ENCODE results near the gene C1orf146. TPM values are rescaled to one million over a fixed set of nuclear protein-coding genes. Genes with fewer than 3 reads are reported as not detected.
"Not testable (repeated sequence)": the region's sequence is repeated elsewhere in the genome, so short reads cannot be mapped to it uniquely, and the experiment has no call there.

The C1orf146 gene
- total RNA-seq, 4 donors from 2014 or later, result not detected

GRCh38 chr1:92228401-92228800, 10.7 kb downstream of the C1orf146 start:
- no peaks in the 10 kb centered on the region for H3K9me3 ChIP-seq
- H3K27me3 ChIP-seq, result no peaks in the 10 kb centered on the region
- H3K4me3 ChIP-seq, result no peak overlapping the region
- 67 to 75% methylated on average over 3 of the region's 3 CpGs for WGBS, 2 donors
- TF ChIP-seq CTCF (IDR thresholded peaks at IDR 0.05) (no peak), POLR2A (IDR thresholded peaks at IDR 0.05) (no peak)
- no peaks in the 10 kb centered on the region for H3K36me3 ChIP-seq
- no peak overlapping the region for H3K27ac ChIP-seq
- H3K4me1 ChIP-seq, result no peaks in the 10 kb centered on the region
- DNase-seq (ENCODE audit: low spot score in 2 of 2), result no peak

- no peaks in the 10 kb centered on the region for H3K27me3 ChIP-seq
- H3K27ac ChIP-seq, result no peak overlapping the region
- no peak for DNase-seq (ENCODE audit: low spot score in 2 of 2)
- TF ChIP-seq EP300 (IDR thresholded peaks at IDR 0.05), result no peak
- no peak for TF ChIP-seq CTCF (IDR thresholded peaks at IDR 0.05)
- no peak for TF ChIP-seq POLR2A (IDR thresholded peaks at IDR 0.05)
- no peaks in the 10 kb centered on the region for H3K9me3 ChIP-seq
- no peaks in the 10 kb centered on the region for H3K4me1 ChIP-seq
- no peaks in the 10 kb centered on the region for H3K36me3 ChIP-seq
- WGBS, 2 donors, result 83 to 93% methylated on average over 1 of the region's 1 CpG
- H3K4me3 ChIP-seq, result no peak overlapping the region
Measured at GRCh38 chr1:92230736-92231135, 13.0 kb downstream of the C1orf146 start.

GRCh38 chr1:92240034-92240433, 22.3 kb downstream of the C1orf146 start:
- Histone ChIP-seq H3K4me1 (no peaks in the 10 kb centered on the region), H3K4me3 (no peak overlapping the region), H3K27me3 (no peaks in the 10 kb centered on the region), H3K36me3 (no peaks in the 10 kb centered on the region), H3K9me3 (no peaks in the 10 kb centered on the region), H3K27ac (no peak overlapping the region)
- no peak for DNase-seq (ENCODE audit: low spot score in 2 of 2)
- TF ChIP-seq POLR2A (IDR thresholded peaks at IDR 0.05) (no peak), CTCF (IDR thresholded peaks at IDR 0.05) (no peak), EP300 (IDR thresholded peaks at IDR 0.05) (no peak)
- 57 to 75% methylated on average over 2 of the region's 2 CpGs for WGBS, 2 donors

- 78 to 97% methylated on average over 1 of the region's 1 CpG for WGBS, 2 donors
- Histone ChIP-seq H3K4me3 (no peak overlapping the region), H3K36me3 (peaks cover 0 to 9% (median 0%) of the 10 kb centered on the region in 3 donors), H3K27me3 (no peaks in the 10 kb centered on the region), H3K27ac (no peak overlapping the region), H3K9me3 (no peaks in the 10 kb centered on the region), H3K4me1 (no peaks in the 10 kb centered on the region)
- TF ChIP-seq POLR2A (IDR thresholded peaks at IDR 0.05), result no peak
- no peak for TF ChIP-seq EP300 (IDR thresholded peaks at IDR 0.05)
- no peak for TF ChIP-seq CTCF (IDR thresholded peaks at IDR 0.05)
- no peak for DNase-seq (ENCODE audit: low spot score in 2 of 2)
Measured at GRCh38 chr1:92244376-92244775, 26.7 kb downstream of the C1orf146 start.

- Histone ChIP-seq H3K36me3 (peaks cover 0 to 78% (median 6%) of the 10 kb centered on the region in 3 donors), H3K9me3 (peaks cover 0 to 14% (median 0%) of the 10 kb centered on the region in 4 donors)
- not testable (repeated sequence) for H3K4me3 ChIP-seq; H3K27ac ChIP-seq; H3K27me3 ChIP-seq; DNase-seq (ENCODE audit: low spot score in 2 of 2); H3K4me1 ChIP-seq
- 65 to 67% methylated on average over 3 of the region's 3 CpGs for WGBS, 2 donors
Measured at GRCh38 chr1:92254714-92255113, 37.0 kb downstream of the C1orf146 start.

- peaks cover 0 to 87% (median 0%) of the 10 kb centered on the region in 3 donors for H3K36me3 ChIP-seq
- TF ChIP-seq POLR2A (IDR thresholded peaks at IDR 0.05), result no peak
- no peak for TF ChIP-seq CTCF (IDR thresholded peaks at IDR 0.05)
- TF ChIP-seq EP300 (IDR thresholded peaks at IDR 0.05), result no peak
- H3K4me3 ChIP-seq, result no peak overlapping the region
- H3K27ac ChIP-seq, result no peak overlapping the region
- no peaks in the 10 kb centered on the region for H3K4me1 ChIP-seq
- H3K9me3 ChIP-seq, result peaks cover 0 to 13% (median 0%) of the 10 kb centered on the region in 4 donors
- no peak for DNase-seq (ENCODE audit: low spot score in 2 of 2)
- 85 to 98% methylated on average over 1 of the region's 1 CpG for WGBS, 2 donors
- H3K27me3 ChIP-seq, result no peaks in the 10 kb centered on the region
Measured at GRCh38 chr1:92259350-92259749, 41.6 kb downstream of the C1orf146 start.
